GM19468 (cell line): ENCODE results near the gene PLPPR3.
"Not testable (repeated sequence)": the region's sequence is repeated elsewhere in the genome, so short reads cannot be mapped to it uniquely, and the experiment has no call there.

Source experiments
- ATAC-seq: cut with Tn5 transposase; IDR thresholded peaks from one replicate; pipeline ENCODE4 v1.9.1; 2021; ENCODE audit warnings: mild to moderate bottlenecking, moderate library complexity, moderate number of reproducible peaks; ENCODE audit not compliant: unreplicated experiment; ENCODE audit errors: extremely low read depth

The PLPPR3 gene

GRCh38 chr19:831407-832369 lies 9.9 kb upstream of the PLPPR3 start:
- ATAC-seq, result no peak

- no peak for ATAC-seq
Measured at GRCh38 chr19:829129-829758, 7.5 kb upstream of the PLPPR3 start.

DNA sequence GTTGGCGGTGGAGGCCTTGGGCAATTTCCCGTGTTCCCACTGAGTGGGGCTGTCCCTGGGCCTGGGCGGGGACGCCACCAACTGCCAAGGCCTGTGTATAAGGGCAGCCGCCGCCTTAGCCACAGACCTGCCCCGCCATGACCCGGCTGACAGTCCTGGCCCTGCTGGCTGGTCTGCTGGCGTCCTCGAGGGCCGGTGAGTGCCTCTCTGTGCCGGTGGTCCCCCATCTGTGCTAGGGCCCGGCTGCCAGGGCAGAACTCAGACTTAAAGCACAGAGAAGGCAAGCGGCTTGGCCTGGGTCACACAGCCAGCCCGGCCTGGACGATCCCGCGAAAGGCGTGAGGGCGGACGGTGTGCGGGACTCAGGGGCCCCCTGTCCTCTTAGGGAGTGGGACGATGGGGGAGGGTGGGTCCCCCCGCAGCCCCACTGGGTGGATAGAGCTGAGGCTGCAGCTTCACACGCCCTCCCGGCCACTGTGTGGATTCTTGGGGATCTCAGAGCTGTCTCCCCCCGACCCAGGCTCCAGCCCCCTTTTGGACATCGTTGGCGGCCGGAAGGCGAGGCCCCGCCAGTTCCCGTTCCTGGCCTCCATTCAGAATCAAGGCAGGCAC lies 6.1 kb upstream of the PLPPR3 start, which contains the start of gene AZU1:
AZU1 (plus strand) TSS at position 128 of the 612 bp plus-strand sequence; CDS start at position 138, 10 bp downstream.
- ATAC-seq, result no peak

DNA sequence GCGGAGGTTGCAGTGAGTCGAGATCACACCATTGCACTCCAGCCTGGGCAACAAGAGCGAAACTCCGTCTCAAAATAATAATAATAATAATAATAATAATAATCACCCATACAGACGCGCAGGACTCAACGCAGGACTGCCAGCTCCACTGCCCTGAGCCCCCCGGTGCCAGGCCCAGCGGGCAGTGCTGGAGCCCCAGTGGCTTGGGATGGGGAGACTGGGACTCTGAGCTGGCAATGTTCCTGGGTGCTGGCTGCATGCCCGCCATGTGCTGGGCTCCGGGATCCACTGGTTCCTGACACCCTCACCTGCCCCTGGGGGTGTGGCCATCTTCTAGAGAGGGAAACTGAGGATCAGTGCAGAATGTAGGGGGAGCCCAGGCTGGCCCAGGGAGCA lies 5.6 kb upstream of the PLPPR3 start:
- ATAC-seq, result no peak

DNA sequence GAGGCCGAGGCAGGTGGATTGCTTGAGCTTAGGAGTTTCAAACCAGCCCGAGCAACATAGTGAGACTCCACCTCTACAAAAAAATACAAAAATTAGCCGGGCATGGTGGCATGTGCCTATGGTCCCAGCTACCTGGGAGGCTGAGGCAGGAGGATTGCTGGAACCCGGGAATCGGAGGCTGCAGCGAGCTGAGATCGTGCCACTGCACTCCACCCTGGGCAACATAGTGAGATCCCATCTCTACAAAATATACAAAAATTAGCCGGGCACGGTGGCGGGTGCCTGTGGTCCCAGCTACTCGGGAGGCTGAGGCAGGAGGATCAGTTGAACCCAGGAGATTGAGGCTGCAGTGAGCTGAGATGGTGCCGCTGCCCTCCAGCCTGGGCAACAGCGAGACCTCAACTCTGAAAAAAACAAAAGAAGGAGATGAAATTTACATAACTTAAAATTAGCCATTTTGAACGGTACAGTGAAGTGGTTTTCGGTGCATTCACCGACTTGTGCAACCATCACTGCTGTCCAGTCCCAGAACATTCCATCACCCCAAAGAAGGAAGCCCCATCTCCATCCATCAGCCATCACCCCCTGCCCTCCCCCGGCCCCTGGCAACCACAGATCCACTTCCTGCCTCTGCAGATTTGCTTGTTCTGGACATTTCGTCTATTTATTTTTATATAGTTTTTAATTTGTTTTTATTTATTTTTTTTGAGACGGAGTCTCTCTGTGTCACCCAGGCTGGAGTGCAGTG lies 4.3 kb upstream of the PLPPR3 start:
- ATAC-seq, result no peak

GRCh38 chr19:824885-825284 lies 3.1 kb upstream of the PLPPR3 start:
- no peak for ATAC-seq

GRCh38 chr19:823565-824121 lies 1.9 kb upstream of the PLPPR3 start:
- ATAC-seq, result no peak

DNA sequence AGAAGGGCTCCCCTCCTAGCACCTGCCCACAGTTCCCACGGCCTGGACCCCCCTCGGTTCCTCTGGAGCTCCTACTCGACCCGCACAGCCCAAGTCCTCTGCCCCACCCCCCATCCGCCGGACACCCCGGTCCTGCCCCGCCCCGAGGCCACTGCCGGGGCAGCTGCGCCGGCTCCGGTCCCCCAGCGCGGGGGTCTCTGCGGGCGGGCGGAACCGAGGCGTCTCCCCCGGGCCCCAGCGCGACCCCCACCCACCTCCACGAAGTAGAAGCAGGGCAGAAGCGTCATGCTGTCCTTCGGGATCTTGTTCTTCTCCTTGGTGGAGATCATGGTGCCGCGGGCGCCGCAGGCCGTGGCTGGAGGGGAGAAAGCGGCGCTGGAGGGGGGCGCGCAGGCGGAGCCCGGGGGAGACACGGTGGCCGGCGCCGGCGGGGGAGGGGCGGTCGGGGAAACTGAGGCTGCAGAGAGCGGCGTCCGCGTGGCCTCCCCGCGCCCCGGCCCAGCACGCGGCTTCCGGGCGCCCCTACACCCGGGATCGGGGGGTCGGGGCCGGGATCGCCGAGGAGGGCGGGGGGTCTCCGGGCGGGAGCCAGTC lies 427 bp downstream of the PLPPR3 start:
- ATAC-seq, result no peak

- not testable (repeated sequence) for ATAC-seq
Measured at GRCh38 chr19:820212-820611, 1.5 kb downstream of the PLPPR3 start.

- no peak for ATAC-seq
Measured at GRCh38 chr19:816500-816857, 5.3 kb downstream of the PLPPR3 start.

- ATAC-seq, result no peak
Measured at GRCh38 chr19:815775-816499, 5.8 kb downstream of the PLPPR3 start.

DNA sequence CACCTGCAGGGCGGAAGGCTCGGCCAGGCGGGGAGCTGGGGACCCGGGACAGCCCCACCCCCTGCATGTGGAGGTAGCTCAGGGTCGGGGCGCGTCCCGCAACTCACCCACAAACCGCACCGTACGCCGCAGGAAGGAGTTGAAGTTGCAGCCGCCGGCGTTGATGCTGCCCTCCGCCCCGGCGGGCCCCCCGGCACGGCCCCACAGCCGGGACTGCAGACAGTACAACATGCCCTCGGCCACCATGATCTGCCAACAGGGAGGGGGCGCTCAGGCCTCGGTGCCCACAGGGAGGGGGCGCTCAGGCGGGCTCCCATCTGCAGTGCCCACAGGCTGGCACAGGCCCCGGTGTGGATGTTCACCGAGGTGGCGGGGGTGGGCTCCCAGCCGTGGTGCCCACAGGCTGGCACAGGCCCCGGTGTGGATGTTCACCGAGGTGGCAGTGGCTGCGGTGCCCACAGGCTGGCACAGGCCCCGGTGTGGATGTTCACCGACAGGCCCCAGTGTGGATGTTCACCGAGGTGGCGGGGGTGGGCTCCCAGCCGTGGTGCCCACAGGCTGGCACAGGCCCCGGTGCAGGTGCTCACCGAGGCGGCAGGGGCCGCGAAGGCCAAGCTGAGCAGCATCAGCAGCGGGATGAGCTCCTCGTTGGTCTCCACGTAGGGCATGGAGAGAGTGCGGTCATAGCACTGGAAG lies 6.5 kb downstream of the PLPPR3 start:
- no peak for ATAC-seq

- ATAC-seq, result no peak
Measured at GRCh38 chr19:814152-815078, 7.3 kb downstream of the PLPPR3 start.

GRCh38 chr19:813219-814151 lies 8.3 kb downstream of the PLPPR3 start:
- no peak for ATAC-seq

DNA sequence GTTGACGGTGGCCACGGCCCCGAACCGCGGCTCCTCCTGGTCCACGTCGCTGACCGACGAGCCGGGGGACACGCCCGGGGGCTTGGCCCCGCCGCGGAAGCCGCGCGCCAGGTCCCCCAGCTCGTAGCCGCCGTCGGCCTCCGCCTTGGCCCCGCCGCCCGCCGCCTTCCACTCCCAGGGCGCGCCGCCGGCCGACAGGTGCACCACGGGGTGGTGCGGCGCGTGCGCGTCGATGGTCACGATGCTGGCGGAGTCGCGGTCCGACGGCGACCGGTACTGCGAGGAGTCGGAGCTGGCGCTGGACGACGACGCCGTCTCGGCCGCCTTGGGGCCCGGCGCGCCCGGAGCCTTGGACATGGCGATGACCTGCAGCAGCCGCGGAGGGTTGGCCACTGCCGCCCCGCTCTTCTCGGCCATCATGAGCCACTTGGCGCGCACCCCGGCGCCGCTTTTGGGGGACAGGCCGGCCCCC lies 9.0 kb downstream of the PLPPR3 start:
- ATAC-seq, result no peak

- ATAC-seq, result no peak
Measured at GRCh38 chr19:812049-812746, 9.6 kb downstream of the PLPPR3 start.
